ENCODE data around the gene PPIH.

PPIH gene

GRCh38 chr1:42674214-42674613, 16.0 kb downstream of the PPIH start:
- Histone ChIP-seq H3K4me3 (ENCODE audit: low read depth, low read length) (no peak overlapping the region), H3K79me1 (ENCODE audit: low read length) (no peaks in the 10 kb centered on the region), H3K27me3 (ENCODE audit: insufficient read depth, low read length) (no peaks in the 10 kb centered on the region), H3K9me3 (ENCODE audit: insufficient read depth, low read depth, low read length) (no peaks in the 10 kb centered on the region), H3K23ac (ENCODE audit: low read length) (no peak overlapping the region), H2BK5ac (ENCODE audit: low read depth, low read length, poor library complexity) (no peak overlapping the region), H3K4ac (ENCODE audit: low read depth, low read length) (no peak overlapping the region), H3K4me1 (ENCODE audit: control insufficient read depth in 1 of 2, insufficient read depth in 2 of 2, low read length in 2 of 2) (peaks cover 2% of the 10 kb centered on the region in 2 experiments), H4K91ac (ENCODE audit: low read depth, low read length) (no peak overlapping the region), H3K27ac (ENCODE audit: low read depth, low read length) (no peak overlapping the region), H2AFZ (ENCODE audit: insufficient read depth, low read length, poor library complexity) (no peak overlapping the region), H3K4me2 (ENCODE audit: low read length) (no peak overlapping the region), H3K14ac (ENCODE audit: low read length) (no peak overlapping the region), H3K9ac (ENCODE audit: low read length) (no peak overlapping the region), H4K12ac (ENCODE audit: low read depth, low read length) (no peak overlapping the region), H4K8ac (ENCODE audit: low read depth, low read length) (no peak overlapping the region), H3K18ac (ENCODE audit: low read length) (no peak overlapping the region), H2BK12ac (ENCODE audit: low read length) (no peak overlapping the region), H3K36me3 (ENCODE audit: control insufficient read depth in 1 of 2, insufficient read depth in 2 of 2, low read length in 2 of 2) (peaks cover 4 to 16% of the 10 kb centered on the region in 2 experiments), H2AK5ac (ENCODE audit: low read length) (no peak overlapping the region), H2BK120ac (ENCODE audit: insufficient read depth, low read length, poor library complexity) (no peak overlapping the region), H3K79me2 (ENCODE audit: control insufficient read depth, insufficient read depth, low read length, poor library complexity) (no peaks in the 10 kb centered on the region)
- DNase-seq: no peak

GRCh38 chr1:42674682-42675081, 16.5 kb downstream of the PPIH start:
- H3K4me2 ChIP-seq (ENCODE audit: low read length): no peak overlapping the region
- no peak overlapping the region for H4K8ac ChIP-seq (ENCODE audit: low read depth, low read length)
- H2BK12ac ChIP-seq (ENCODE audit: low read length): no peak overlapping the region
- H3K4ac ChIP-seq (ENCODE audit: low read depth, low read length): no peak overlapping the region
- H3K36me3 ChIP-seq (ENCODE audit: control insufficient read depth in 1 of 2, insufficient read depth in 2 of 2, low read length in 2 of 2): peaks cover 4 to 16% of the 10 kb centered on the region in 2 experiments
- H3K27me3 ChIP-seq (ENCODE audit: insufficient read depth, low read length): no peaks in the 10 kb centered on the region
- H3K4me1 ChIP-seq (ENCODE audit: control insufficient read depth in 1 of 2, insufficient read depth in 2 of 2, low read length in 2 of 2): peaks cover 2% of the 10 kb centered on the region in 2 experiments
- no peak overlapping the region for H3K27ac ChIP-seq (ENCODE audit: low read depth, low read length)
- no peak overlapping the region for H2BK5ac ChIP-seq (ENCODE audit: low read depth, low read length, poor library complexity)
- no peak overlapping the region for H2AFZ ChIP-seq (ENCODE audit: insufficient read depth, low read length, poor library complexity)
- H3K14ac ChIP-seq (ENCODE audit: low read length): no peak overlapping the region
- no peak overlapping the region for H4K91ac ChIP-seq (ENCODE audit: low read depth, low read length)
- H3K23ac ChIP-seq (ENCODE audit: low read length): no peak overlapping the region
- H3K18ac ChIP-seq (ENCODE audit: low read length): no peak overlapping the region
- no peaks in the 10 kb centered on the region for H3K79me2 ChIP-seq (ENCODE audit: control insufficient read depth, insufficient read depth, low read length, poor library complexity)
- no peaks in the 10 kb centered on the region for H3K9me3 ChIP-seq (ENCODE audit: insufficient read depth, low read depth, low read length)
- no peak overlapping the region for H3K9ac ChIP-seq (ENCODE audit: low read length)
- H3K4me3 ChIP-seq (ENCODE audit: low read depth, low read length): no peak overlapping the region
- no peak overlapping the region for H2AK5ac ChIP-seq (ENCODE audit: low read length)
- WGBS (ENCODE audit: extremely low coverage, insufficient coverage, insufficient read length): no CpG with 5 or more reads among the region's 1 CpG
- H4K12ac ChIP-seq (ENCODE audit: low read depth, low read length): no peak overlapping the region
- H2BK120ac ChIP-seq (ENCODE audit: insufficient read depth, low read length, poor library complexity): no peak overlapping the region
- DNase-seq: no peak
- no peaks in the 10 kb centered on the region for H3K79me1 ChIP-seq (ENCODE audit: low read length)

- H3K79me2 ChIP-seq (ENCODE audit: control insufficient read depth, insufficient read depth, low read length, poor library complexity): no peaks in the 10 kb centered on the region
These were observed 17.2 kb downstream of the PPIH start for GRCh38 chr1:42675467-42675866.

GRCh38 chr1:42676534-42677087, 18.4 kb downstream of the PPIH start:
- no peak overlapping the region for H4K8ac ChIP-seq (ENCODE audit: low read depth, low read length)
- peaks cover 1 to 12% of the 10 kb centered on the region in 2 experiments for H3K36me3 ChIP-seq (ENCODE audit: control insufficient read depth in 1 of 2, insufficient read depth in 2 of 2, low read length in 2 of 2)
- no peak overlapping the region for H3K4me3 ChIP-seq (ENCODE audit: low read depth, low read length)
- no peak overlapping the region for H3K23ac ChIP-seq (ENCODE audit: low read length)
- H2BK120ac ChIP-seq (ENCODE audit: insufficient read depth, low read length, poor library complexity): no peak overlapping the region
- DNase-seq: no peak
- no peak overlapping the region for H4K12ac ChIP-seq (ENCODE audit: low read depth, low read length)
- H2BK12ac ChIP-seq (ENCODE audit: low read length): no peak overlapping the region
- H3K9ac ChIP-seq (ENCODE audit: low read length): no peak overlapping the region
- no peak overlapping the region for H3K4ac ChIP-seq (ENCODE audit: low read depth, low read length)
- H3K18ac ChIP-seq (ENCODE audit: low read length): no peak overlapping the region
- peaks cover under 1% of the 10 kb centered on the region for H3K79me1 ChIP-seq (ENCODE audit: low read length)
- no peak overlapping the region for H2AK5ac ChIP-seq (ENCODE audit: low read length)
- no peak overlapping the region for H4K91ac ChIP-seq (ENCODE audit: low read depth, low read length)
- no peak overlapping the region for H3K14ac ChIP-seq (ENCODE audit: low read length)
- H2BK5ac ChIP-seq (ENCODE audit: low read depth, low read length, poor library complexity): no peak overlapping the region
- H3K27me3 ChIP-seq (ENCODE audit: insufficient read depth, low read length): no peaks in the 10 kb centered on the region
- H3K4me2 ChIP-seq (ENCODE audit: low read length): no peak overlapping the region
- H3K27ac ChIP-seq (ENCODE audit: low read depth, low read length): no peak overlapping the region
- peaks cover 2% of the 10 kb centered on the region for H3K79me2 ChIP-seq (ENCODE audit: control insufficient read depth, insufficient read depth, low read length, poor library complexity)
- no CpG with 5 or more reads among the region's 3 CpGs for WGBS (ENCODE audit: extremely low coverage, insufficient coverage, insufficient read length)
- H3K4me1 ChIP-seq (ENCODE audit: control insufficient read depth in 1 of 2, insufficient read depth in 2 of 2, low read length in 2 of 2): peaks cover 2 to 6% of the 10 kb centered on the region in 2 experiments
- no peaks in the 10 kb centered on the region for H3K9me3 ChIP-seq (ENCODE audit: insufficient read depth, low read depth, low read length)
- H2AFZ ChIP-seq (ENCODE audit: insufficient read depth, low read length, poor library complexity): no peak overlapping the region

More at GRCh38 chr1:42675467-42675866, 17.2 kb downstream of the PPIH start:
- H3K4me1 ChIP-seq (ENCODE audit: control insufficient read depth in 1 of 2, insufficient read depth in 2 of 2, low read length in 2 of 2): peaks cover 0 to under 1% of the 10 kb centered on the region in 2 experiments
- H3K27ac ChIP-seq (ENCODE audit: low read depth, low read length): no peak overlapping the region
- no peaks in the 10 kb centered on the region for H3K9me3 ChIP-seq (ENCODE audit: insufficient read depth, low read depth, low read length)
- no peak overlapping the region for H3K4me2 ChIP-seq (ENCODE audit: low read length)
- H2BK120ac ChIP-seq (ENCODE audit: insufficient read depth, low read length, poor library complexity): no peak overlapping the region
- no peak overlapping the region for H2BK5ac ChIP-seq (ENCODE audit: low read depth, low read length, poor library complexity)
- no peak overlapping the region for H2AFZ ChIP-seq (ENCODE audit: insufficient read depth, low read length, poor library complexity)
- peaks cover 1 to 12% of the 10 kb centered on the region in 2 experiments for H3K36me3 ChIP-seq (ENCODE audit: control insufficient read depth in 1 of 2, insufficient read depth in 2 of 2, low read length in 2 of 2)
- H3K4ac ChIP-seq (ENCODE audit: low read depth, low read length): no peak overlapping the region
- WGBS (ENCODE audit: extremely low coverage, insufficient coverage, insufficient read length): no CpG with 5 or more reads among the region's 3 CpGs
- no peak for DNase-seq
- no peak overlapping the region for H4K12ac ChIP-seq (ENCODE audit: low read depth, low read length)
- no peak overlapping the region for H3K23ac ChIP-seq (ENCODE audit: low read length)
- no peak overlapping the region for H3K14ac ChIP-seq (ENCODE audit: low read length)
- no peaks in the 10 kb centered on the region for H3K79me1 ChIP-seq (ENCODE audit: low read length)
- no peaks in the 10 kb centered on the region for H3K27me3 ChIP-seq (ENCODE audit: insufficient read depth, low read length)
- H2BK12ac ChIP-seq (ENCODE audit: low read length): no peak overlapping the region
- H2AK5ac ChIP-seq (ENCODE audit: low read length): no peak overlapping the region
- no peak overlapping the region for H3K18ac ChIP-seq (ENCODE audit: low read length)
- H3K9ac ChIP-seq (ENCODE audit: low read length): no peak overlapping the region
- H4K91ac ChIP-seq (ENCODE audit: low read depth, low read length): no peak overlapping the region
- H3K4me3 ChIP-seq (ENCODE audit: low read depth, low read length): no peak overlapping the region
- H4K8ac ChIP-seq (ENCODE audit: low read depth, low read length): no peak overlapping the region

All from trophoblast cell (in vitro differentiated cells and primary cell).